RWPE1 (cell line): ENCODE data around the gene PDS5B.

ENCODE experiments used
- CTCF ChIA-PET: fragments of 350-600 bp; sonication (Branson Sonifier 250); formaldehyde crosslinking; extraction: SDS; loops from one replicate; lab custom pipeline; 2021; lab: Yijun Ruan, JAX
- POLR2A ChIA-PET: fragments of 400-600 bp; formaldehyde crosslinking; extraction: SDS; loops from one replicate; lab custom pipeline; 2020; ENCODE audit warnings: antibody characterized with exemption; ENCODE audit not compliant: low non-redundant PET; lab: Yijun Ruan, JAX
- DNase-seq: peaks from one replicate; pipeline ENCODE4 v3.0.0; 2012; ENCODE audit warnings: low spot score
- H3K27ac ChIP-seq: fragments of 450-650 bp; 2 replicates; pipeline ENCODE4 v1.5.1; 2017
- CTCF ChIP-seq: fragments of 450-650 bp; conservative IDR thresholded peaks from 2 replicates; pipeline ENCODE4 v1.5.1; 2017; ENCODE audit warnings: low read depth, mild to moderate bottlenecking

The PDS5B gene

GRCh38 chr13:32650705-32651311 is 64.6 kb downstream of the PDS5B start:
- POLR2A ChIA-PET: no interaction called here
- H3K27ac ChIP-seq: no peak overlapping the region
- TF ChIP-seq CTCF: peak; percentile 65
- DNase-seq: peak; percentile 25
- CTCF ChIA-PET: interaction anchor here (0.6 to 1.9 kb wide), 10 partner anchors 8 to 63 kb away, joined by 3 to 6 read pairs (median 4); no protein-coding TSS in a partner anchor

- no peak overlapping the region for H3K27ac ChIP-seq
- TF ChIP-seq CTCF: no peak
- CTCF ChIA-PET: interaction anchor here (0.6 kb wide), 1 partner anchor 22 kb away, joined by 3 read pairs; no protein-coding TSS in a partner anchor
- no peak for DNase-seq
- POLR2A ChIA-PET: no interaction called here
Measured at GRCh38 chr13:32657309-32657708, 71.1 kb downstream of the PDS5B start.

GRCh38 chr13:32659736-32660135 is 73.5 kb downstream of the PDS5B start:
- CTCF ChIA-PET: interaction anchor here (1.4 kb wide), 1 partner anchor 20 kb away, joined by 4 read pairs; no protein-coding TSS in a partner anchor
- no peak for TF ChIP-seq CTCF
- POLR2A ChIA-PET: no interaction called here
- no peak overlapping the region for H3K27ac ChIP-seq
- DNase-seq: no peak

- ChIA-PET CTCF (interaction anchor here (1.1 to 1.4 kb wide), 2 partner anchors 9 to 20 kb away, joined by 4 read pairs; no protein-coding TSS in a partner anchor), POLR2A (no interaction called here)
- TF ChIP-seq CTCF: no peak
- H3K27ac ChIP-seq: no peak overlapping the region
- no peak for DNase-seq
Measured at GRCh38 chr13:32660227-32660626, 74.0 kb downstream of the PDS5B start.

- ChIA-PET CTCF (no interaction called here), POLR2A (no interaction called here)
- DNase-seq: no peak
- TF ChIP-seq CTCF: no peak
- no peak overlapping the region for H3K27ac ChIP-seq
Measured at GRCh38 chr13:32661685-32662084, 75.4 kb downstream of the PDS5B start.

- DNase-seq: no peak
- H3K27ac ChIP-seq: no peak overlapping the region
- CTCF ChIA-PET: no interaction called here
- POLR2A ChIA-PET: no interaction called here
- TF ChIP-seq CTCF: no peak
Measured at GRCh38 chr13:32663660-32664059, 77.4 kb downstream of the PDS5B start.
